ENCODE measurements around the gene TNFSF13B. TPM values are rescaled to one million over a fixed set of nuclear protein-coding genes. Genes with fewer than 3 reads are reported as not detected.
A peak's percentile ranks its signal among the peaks of the same experiment; 100 is the strongest.

The TNFSF13B gene
- total RNA-seq, 1 donor from 2014 or later = 1.7 TPM

GRCh38 chr13:108315991-108316390 lies 46.5 kb downstream of the TNFSF13B start:
- Histone ChIP-seq H3K4me1 (peaks cover 7% of the 10 kb centered on the region), H3K9me3 (replicated peaks) (no peaks in the 10 kb centered on the region), H3K4me3 (no peak overlapping the region), H3K27ac (replicated peaks) (no peak overlapping the region), H3K27me3 (ENCODE audit: low read depth) (no peaks in the 10 kb centered on the region), H3K36me3 (no peaks in the 10 kb centered on the region)
- intact Hi-C loops (cut with micrococcal nuclease) = no loop called here
- no peak for DNase-seq
- TF ChIP-seq CTCF (IDR thresholded peaks at IDR 0.05; ENCODE audit: borderline replicate concordance) = no peak

DNA sequence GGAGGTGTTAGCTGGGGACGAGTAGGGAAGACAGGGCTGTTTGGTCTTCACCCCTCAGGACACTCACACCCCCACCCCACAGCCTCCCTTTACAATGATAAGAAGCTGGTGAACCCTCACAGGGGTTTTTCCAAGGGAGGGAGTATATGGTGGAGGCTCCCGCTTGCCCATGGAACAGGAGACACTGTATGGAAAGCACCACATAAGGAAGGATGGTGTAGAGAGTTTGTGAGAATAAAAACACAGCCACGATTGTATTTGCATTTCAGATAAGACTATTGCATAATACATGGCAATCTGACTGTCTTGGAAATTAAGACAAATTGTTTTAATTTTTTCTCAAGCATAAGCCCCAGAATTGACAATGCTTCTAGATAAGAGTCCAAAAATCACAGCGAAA lies 46.9 kb downstream of the TNFSF13B start:
- no peak overlapping the region for H3K27ac ChIP-seq (replicated peaks)
- peaks cover 7% of the 10 kb centered on the region for H3K4me1 ChIP-seq
- TF ChIP-seq CTCF (IDR thresholded peaks at IDR 0.05; ENCODE audit: borderline replicate concordance) = no peak
- H3K27me3 ChIP-seq (ENCODE audit: low read depth) = no peaks in the 10 kb centered on the region
- no peak for DNase-seq
- no peaks in the 10 kb centered on the region for H3K36me3 ChIP-seq
- H3K4me3 ChIP-seq = no peak overlapping the region
- intact Hi-C loops (cut with micrococcal nuclease) = no loop called here
- H3K9me3 ChIP-seq (replicated peaks) = no peaks in the 10 kb centered on the region

- H3K4me1 ChIP-seq = no peaks in the 10 kb centered on the region
- intact Hi-C loops (cut with micrococcal nuclease) = loop anchor here (10.0 kb wide), 1 partner anchor 572 kb away; no protein-coding TSS in a partner anchor
Measured at GRCh38 chr13:108322206-108322824, 52.8 kb downstream of the TNFSF13B start.

GRCh38 chr13:108323031-108323430 lies 53.5 kb downstream of the TNFSF13B start:
- no peaks in the 10 kb centered on the region for H3K9me3 ChIP-seq (replicated peaks)
- no peak for TF ChIP-seq CTCF (IDR thresholded peaks at IDR 0.05; ENCODE audit: borderline replicate concordance)
- no peaks in the 10 kb centered on the region for H3K36me3 ChIP-seq
- DNase-seq = no peak
- H3K4me1 ChIP-seq = no peaks in the 10 kb centered on the region
- no peak overlapping the region for H3K4me3 ChIP-seq
- no peak overlapping the region for H3K27ac ChIP-seq (replicated peaks)
- intact Hi-C loops (cut with micrococcal nuclease) = loop anchor here (10.0 kb wide), 1 partner anchor 572 kb away; no protein-coding TSS in a partner anchor
- peaks cover 20% of the 10 kb centered on the region for H3K27me3 ChIP-seq (ENCODE audit: low read depth)

More at GRCh38 chr13:108322206-108322824, 52.8 kb downstream of the TNFSF13B start:
- no peak for DNase-seq
- Histone ChIP-seq H3K27me3 (ENCODE audit: low read depth) (peaks cover 13% of the 10 kb centered on the region), H3K4me3 (no peak overlapping the region), H3K9me3 (replicated peaks) (no peaks in the 10 kb centered on the region), H3K36me3 (no peaks in the 10 kb centered on the region), H3K27ac (replicated peaks) (no peak overlapping the region)
- peak; percentile 85 for TF ChIP-seq CTCF (IDR thresholded peaks at IDR 0.05; ENCODE audit: borderline replicate concordance)

DNA sequence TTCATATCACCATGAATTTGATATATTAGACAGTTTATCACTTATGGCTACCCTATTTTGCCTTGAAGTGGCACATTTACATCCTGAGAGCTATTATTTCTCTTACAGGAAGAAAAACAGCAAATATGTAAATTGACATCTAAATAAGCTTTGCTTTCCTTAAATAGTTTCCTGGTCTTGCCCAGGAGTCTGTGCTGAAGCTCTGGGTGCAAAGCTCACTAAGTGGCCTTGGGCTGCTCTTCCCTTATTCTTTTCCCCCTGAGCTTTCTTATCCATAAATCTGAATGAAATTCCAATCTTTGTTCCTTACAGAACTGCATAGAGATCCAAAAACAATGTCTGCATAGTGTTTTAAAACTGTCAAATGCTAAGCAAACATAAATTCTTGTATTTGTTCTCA lies 56.3 kb downstream of the TNFSF13B start:
- Histone ChIP-seq H3K36me3 (no peaks in the 10 kb centered on the region), H3K4me1 (no peaks in the 10 kb centered on the region), H3K27ac (replicated peaks) (no peak overlapping the region), H3K27me3 (ENCODE audit: low read depth) (peaks cover 39% of the 10 kb centered on the region), H3K4me3 (no peak overlapping the region), H3K9me3 (replicated peaks) (no peaks in the 10 kb centered on the region)
- DNase-seq = no peak
- no peak for TF ChIP-seq CTCF (IDR thresholded peaks at IDR 0.05; ENCODE audit: borderline replicate concordance)
- intact Hi-C loops (cut with micrococcal nuclease) = loop anchor here (10.0 kb wide), 1 partner anchor 569 kb away; no protein-coding TSS in a partner anchor
